Renal cortical epithelial cell (primary cell): ENCODE results near the gene RSBN1L. TPM values are rescaled to one million over a fixed set of nuclear protein-coding genes. Genes with fewer than 3 reads are reported as not detected.
A peak's percentile ranks its signal among the peaks of the same experiment; 100 is the strongest.

Experiments
- DNase-seq: peaks from one replicate; pipeline ENCODE4 v3.0.0-alpha.2; 2011; ENCODE audit warnings: low read depth
- total RNA-seq: library from RNA; depleted of rRNA; stranded (reverse); fragments of >200 nt; gene quantifications from 2 replicates; pipeline ENCODE4 v1.2.3, GENCODE V29; 2014

Gene RSBN1L
- total RNA-seq, 1 donor from 2014 or later: 24.5 TPM

DNA sequence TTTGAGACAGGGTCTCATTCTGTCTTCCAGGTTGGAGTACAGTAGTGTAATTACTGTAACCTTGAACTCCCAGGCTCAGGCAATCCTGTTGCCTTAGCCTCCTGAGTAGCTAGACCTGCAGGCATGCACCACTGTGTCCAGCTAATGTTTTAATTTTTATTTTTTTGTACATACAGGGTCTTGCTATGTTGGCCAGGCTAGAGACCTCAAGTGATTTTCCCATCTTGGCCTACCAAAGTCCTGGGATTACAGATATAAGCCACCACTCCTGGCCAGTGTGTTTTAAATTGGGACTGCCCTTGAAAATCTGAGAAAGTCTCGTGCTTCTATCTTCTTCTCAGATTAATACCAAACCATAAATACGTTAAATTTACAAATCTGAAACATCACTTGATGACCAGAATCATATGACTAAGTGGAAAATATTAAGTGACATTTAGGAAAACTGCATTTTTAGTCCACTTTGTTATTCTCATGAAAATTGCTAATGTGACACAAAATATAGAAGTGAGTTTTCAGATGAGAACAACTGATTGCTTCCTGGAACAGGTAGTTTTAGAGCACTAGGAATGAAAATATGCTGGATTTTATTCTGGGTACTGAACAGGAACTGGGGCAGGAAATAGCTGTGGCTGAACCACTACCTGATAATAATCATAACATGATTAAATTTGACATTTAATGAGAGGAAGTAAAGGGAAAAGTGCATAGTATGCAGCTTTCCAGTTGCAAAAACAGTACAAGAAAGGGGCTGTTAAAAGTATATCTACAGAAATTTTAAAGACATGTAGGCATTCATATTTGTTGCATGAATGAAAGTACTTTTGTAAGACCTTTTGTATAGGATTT, 106.5 kb downstream of the RSBN1L start:
- no peak for DNase-seq

DNA sequence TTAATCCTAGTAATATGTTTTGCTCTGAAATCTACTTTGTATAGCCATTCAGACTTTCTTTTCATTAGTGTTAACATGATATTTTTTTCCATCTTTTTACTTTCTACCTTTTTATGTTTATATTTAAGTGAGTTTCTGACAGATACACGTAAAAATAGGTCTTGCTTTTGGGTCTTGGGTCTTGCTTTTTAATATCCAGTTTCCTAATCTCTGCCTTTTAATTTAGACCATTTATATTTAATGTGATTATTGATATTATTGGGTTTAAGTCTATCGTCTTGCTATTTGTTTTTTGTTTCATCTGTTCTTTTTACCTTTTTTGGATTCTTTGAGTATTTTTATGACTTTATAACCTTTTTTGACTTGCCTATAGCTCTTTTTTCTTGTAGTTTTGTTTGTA, 110.2 kb downstream of the RSBN1L start:
- no peak for DNase-seq

DNA sequence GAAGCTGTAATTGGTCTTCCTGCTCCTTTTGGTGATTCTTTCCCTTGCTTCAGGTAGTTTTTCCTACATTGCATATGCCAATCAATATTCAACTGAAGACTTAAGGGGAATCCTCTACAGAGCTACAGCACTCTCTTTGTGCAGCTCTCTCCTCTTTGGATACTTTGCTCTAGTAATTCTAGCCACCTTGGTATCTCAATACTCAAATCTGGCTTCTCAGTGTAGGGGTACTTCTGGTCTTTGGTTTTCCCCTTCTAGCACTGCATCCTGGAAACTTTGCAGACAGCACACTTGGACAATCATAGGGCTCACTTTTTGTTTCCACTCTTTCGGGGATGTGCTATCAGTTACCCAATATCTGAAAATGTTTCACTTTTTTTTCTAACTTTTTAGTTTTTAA, 112.3 kb downstream of the RSBN1L start:
- DNase-seq: no peak

DNA sequence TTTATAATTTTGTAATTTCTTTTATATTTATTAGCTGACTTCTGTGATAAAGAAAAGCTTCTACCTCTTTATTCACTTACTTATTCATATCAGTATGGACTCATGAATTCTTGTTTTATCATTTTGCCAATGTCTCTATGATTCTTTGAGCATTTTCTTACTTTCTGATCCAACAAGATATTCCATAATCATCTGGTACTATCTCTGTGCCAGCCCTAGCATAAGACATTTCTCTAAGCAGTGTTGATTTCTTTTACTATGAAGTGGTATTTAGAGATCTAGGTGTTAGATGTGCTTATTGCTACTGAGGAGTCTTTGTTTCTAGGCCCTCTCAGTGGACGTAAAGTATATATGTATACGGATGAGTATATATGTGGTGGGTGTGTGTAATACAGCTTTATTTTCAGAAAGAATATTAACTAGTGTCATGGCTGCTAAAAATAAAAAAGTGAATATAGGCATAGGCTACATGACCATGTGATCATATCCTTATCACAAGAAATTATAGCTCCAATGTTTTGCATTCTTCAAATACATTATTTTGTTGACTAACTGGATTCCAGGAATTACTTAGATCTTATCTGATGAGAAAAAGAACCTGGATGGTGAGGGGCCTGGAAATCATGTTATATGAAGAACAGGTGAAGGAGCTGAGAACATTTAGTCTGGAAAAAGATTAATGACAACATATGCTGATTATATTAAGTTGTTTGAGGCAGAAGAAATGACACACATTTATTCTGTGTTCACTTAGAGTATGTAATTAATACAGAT, 115.4 kb downstream of the RSBN1L start:
- peak; percentile 18 for DNase-seq

DNA sequence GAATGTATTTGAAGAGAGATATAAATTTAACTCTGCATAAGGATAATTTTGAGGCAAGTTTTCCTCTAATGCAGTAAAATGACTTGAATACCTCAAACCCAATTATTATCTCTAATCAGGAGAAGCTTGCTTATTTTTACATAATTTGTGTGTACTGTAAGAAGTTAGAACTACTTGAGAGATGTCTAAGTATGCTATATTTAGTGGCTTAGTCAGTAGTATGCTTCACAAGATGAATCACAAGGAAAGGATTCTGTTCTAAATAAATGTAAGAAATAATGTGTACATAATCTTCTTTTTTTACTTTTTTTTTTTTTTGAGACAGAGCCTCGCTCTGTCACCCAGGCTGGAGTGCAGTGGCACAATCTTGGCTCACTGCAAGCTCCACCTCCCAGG, 116.0 kb downstream of the RSBN1L start:
- DNase-seq: peak; percentile 38

DNA sequence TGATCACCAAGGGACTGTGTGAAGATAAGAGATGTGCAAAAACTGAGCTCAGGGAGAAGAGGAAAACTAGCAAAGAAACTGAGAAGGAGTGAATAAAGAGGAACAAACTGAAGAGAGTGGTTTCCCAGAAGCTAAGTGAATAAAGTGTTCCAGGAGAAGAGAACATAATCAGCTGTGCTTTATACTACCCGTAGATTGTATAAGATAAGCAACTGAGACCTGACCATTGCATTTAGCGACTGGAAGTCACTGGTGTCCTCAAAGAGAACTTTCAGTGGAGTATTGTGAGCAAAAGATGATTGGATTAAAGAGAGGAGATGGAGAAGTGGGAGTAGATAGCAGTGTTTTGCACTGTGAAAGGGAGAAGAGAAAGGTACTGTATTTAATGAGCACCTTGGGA, 116.9 kb downstream of the RSBN1L start:
- no peak for DNase-seq

DNA sequence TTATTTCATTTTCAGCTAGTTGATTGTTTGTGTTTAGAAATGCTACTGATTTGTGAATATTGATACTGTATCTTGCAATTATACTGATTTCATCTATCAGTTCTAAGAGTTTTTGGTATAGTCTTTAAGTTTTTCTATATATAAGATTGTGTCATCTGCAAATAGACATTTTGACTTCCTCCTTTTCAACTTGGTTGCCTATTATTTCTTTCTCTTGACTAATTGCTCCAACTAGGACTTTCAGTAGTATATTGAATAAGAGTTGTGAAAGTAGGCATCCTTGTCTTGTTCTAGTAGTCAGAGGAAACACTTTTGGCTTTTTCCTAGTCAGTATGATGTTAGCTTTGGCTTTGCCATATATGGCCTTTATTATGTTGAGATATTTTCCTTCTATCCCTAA, 122.8 kb downstream of the RSBN1L start:
- no peak for DNase-seq

DNA sequence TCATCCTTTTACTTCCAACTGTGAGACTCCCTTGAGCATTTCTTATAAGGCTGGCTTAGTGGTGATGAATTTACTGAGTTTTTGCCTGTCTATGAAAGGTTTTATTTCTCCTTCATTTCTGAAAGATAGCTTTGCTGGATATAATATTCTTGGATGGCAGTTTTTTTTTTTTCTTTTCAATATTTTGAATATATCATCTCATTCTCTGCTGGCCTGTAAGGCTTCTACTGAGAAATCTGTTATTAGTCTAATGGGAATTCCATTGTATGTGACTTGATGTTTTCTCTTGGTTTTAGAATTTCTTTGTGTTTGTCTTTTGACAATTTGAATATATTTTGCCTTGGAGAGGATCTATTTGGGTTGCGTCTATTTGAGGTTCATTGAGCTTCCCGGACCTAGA, 124.7 kb downstream of the RSBN1L start:
- no peak for DNase-seq

DNA sequence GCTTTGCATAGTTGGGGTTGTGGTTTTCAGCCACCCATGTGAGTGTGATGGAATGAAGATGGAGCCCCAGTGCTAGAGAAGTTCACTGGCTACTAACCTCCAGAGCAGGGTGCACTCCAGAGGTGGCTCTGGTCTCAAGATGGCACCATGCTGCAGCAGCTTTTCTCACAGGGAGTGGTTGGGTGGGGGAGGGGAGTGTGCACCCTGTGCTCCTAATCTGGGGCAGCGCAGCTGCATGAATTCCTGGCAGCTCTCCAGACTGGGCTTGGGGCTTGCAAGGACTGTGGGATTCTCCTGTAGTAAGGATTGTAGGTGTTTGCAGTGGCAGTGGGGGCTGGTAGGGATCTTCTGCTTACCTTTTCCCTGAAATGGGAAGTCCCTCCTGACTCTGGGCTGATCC, 126.0 kb downstream of the RSBN1L start:
- no peak for DNase-seq

DNA sequence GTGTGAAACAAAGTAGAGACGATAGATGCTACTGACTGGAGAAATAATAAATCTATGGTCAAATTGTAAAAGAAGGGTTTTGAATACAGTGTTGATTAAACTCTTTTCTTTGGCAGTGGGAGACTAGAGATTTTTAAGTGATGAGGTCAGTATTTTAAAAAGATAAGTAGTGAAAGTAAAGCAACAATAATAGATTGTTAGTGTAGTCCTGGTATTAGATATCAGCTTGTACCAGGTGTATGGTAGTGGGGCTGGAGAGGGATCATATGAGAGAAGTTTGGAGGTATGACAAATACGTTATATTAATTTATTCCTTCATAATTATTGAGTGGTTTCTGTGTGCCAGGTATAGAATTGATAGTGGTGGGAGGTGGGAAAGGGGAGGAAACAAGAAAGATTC, 127.5 kb downstream of the RSBN1L start:
- no peak for DNase-seq

DNA sequence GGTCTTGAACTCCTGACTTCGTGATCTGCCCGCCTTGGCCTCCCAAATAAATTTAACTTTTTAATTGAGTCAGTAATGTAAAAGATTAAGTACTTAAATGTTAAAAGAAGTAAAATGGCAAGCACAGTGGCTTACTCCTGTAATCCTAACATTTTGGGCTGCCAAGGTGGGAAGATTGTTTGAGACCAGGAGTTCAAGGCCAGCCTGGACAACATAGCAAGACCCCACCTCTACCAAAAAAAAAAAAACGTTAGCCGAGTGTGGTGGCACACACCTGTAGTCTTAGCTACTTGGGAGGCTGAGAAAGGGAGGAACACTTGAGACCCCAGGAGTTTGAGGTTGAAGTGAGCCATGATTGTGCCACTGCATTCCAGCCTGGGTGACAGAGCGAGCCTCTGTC, 128.4 kb downstream of the RSBN1L start:
- DNase-seq: no peak

DNA sequence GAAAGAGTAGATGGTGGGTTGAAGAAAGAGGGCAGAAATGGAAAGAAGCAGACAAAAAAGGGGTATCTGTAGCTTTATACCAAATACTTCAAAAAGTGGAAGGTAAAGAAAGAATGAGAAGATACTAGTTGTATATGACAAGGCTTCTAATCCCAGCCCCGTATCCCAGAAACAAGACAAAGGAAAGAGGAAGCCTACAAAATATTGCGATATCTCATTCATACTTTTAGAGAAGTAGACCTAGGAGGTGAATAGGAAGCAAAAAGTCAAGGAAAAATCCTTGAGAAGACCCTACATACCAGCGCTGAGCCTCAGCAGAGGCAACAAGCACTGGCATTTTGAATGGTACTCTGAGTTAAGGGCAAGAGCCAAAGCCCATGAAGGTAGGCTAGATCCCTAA, 128.9 kb downstream of the RSBN1L start:
- DNase-seq: no peak

DNA sequence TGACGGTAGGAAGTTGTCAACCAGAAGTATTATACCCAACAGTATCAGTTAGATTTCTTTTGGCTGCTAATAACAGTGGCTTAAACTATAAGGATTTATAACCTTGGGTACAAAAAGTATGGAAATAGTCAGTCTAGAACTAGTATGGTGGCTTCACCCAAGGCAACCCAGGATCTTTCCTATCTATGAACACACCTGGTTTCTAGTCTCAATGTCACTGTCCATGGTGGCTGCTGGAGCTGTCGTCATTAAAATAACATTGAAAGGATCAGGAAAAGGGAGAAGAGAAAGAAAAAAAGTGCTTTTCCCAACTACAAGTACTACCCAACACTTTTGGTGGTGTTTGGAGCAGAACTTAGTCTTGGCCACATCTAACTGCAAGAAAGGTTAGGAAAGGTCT, 130.0 kb downstream of the RSBN1L start:
- no peak for DNase-seq

DNA sequence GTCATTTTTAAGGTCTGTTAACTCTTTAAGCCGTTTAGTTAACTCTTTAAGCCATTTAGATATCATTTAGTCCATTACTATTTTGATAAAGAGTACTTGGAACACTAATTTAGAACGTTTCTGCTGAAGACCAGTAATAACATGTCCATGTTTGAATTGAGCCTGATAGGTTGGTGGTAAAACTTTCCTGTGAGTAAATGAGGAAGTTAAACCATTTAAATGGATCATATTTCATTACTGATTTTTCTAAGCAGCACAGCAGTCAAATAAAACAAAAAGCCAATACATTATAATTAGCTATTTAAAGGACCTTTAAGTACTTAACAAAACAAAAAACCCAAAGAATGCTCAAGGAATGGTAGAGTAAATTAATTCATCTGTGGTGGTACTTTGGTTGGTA, 131.7 kb downstream of the RSBN1L start:
- no peak for DNase-seq

DNA sequence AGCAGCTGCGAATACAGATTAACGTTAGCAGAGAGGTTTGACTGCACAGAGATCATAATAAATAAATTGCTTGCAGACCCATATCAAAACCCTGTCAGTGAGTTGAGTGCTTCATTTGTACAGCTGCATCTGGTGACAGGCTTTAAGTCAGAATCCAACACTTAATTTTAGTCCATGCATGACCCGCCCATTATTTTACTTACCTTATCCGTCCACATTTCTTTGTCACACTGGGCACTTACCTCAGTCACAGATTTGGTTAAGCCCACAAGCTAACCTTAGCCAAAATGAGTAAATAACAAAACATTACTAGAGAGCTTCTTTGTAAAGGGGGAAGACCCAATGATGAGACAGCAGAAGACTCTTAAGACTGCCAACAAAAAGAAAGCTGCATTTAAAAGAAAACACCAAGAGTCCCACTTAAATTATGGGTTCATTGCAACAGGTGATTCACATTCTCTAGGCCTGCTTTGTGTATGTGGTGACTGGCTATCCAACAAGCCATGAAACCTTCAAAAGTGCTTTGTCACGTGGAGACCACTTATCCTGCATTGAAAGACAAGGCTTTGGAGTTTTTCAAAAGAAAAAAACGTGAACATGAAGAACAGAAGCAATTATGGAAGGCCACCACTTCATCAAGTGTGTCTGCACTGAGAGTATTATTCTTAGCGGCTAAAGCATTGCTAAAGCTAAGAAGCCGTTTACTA, 134.5 kb downstream of the RSBN1L start:
- DNase-seq: no peak

DNA sequence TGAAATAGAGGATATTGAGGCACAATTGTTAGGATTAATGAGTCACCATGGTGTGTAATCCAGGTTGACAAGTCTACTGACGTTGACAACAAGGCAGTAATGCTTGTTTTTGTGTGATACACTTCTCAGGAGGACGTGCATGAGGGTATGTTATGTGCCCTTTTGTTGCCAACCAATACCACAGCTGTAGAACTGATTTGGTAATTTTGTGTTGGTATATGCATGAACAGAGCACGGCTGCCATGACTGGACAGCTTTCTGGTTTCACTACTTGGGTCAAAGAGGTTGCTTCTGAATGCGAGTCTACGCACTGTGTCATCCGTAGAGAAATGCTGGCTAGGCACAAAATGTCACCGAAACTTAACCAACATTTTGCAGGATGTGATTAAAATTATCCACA, 135.2 kb downstream of the RSBN1L start:
- no peak for DNase-seq

DNA sequence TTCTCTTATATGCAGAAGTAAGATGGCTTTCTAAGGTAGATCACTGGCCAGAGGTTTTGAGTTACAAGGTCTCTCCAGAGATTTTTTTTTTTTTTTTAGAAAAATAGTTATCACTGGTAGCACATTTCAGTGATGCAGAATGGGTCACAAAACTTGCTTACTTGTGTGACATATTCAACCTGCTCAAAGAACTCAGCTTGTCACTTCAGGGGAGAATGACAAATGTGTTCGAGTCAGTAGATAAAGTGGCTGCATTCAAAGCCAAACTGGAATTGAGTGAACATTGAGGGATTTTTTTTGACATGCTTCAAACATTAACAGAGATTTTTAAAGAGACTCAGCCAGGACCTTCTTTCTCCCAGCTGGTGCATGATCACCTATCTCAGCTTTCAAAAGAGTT, 135.7 kb downstream of the RSBN1L start:
- DNase-seq: no peak

Other genes with a start within 250 kb of the RSBN1L start
- 40.5 and 105 TPM in 2 replicates for gene PTPN12, start 159.2 kb upstream of the RSBN1L start, total RNA-seq
- gene TMEM60, start 102.0 kb downstream of the RSBN1L start, total RNA-seq: 12.0 and 12.9 TPM in 2 replicates
- 8.2 and 9.4 TPM in 2 replicates for gene PHTF2, start 102.3 kb downstream of the RSBN1L start, total RNA-seq